ENCODE data around the gene AKNA. TPM values are rescaled to one million over a fixed set of nuclear protein-coding genes. Genes with fewer than 3 reads are reported as not detected.

Gene AKNA
- total RNA-seq, 2 experiments from 2014 or later, result 61.4 to 203 TPM

DNA sequence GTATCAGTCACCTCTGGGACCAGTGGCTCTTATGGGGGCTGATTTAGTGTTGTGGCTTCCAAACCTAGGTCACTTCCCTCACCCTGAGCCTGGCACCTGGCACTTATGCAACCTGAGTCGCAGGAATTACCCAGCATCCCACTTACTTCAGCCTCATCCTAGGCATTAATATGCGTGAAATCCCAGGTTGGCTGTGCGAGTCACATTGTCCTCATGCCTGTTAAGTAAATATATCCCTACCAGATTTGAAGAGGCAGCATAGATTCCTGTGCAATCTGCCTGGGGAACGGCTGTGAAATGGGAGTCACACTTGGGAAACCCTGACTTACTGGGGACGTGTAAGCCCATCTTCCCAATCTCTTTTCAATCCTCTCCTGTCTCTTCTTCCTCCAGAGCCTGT lies 42.7 kb upstream of the AKNA start:
- Histone ChIP-seq H3K79me2 (ENCODE audit: insufficient read depth, low read depth, low read length) (no peaks in the 10 kb centered on the region), H3K4me3 (ENCODE audit: low read depth, low read length, poor library complexity, severe bottlenecking) (no peak overlapping the region), H3K36me3 (ENCODE audit: insufficient read depth, low read length) (no peaks in the 10 kb centered on the region), H3K27ac (ENCODE audit: low read depth, low read length, poor library complexity, severe bottlenecking) (no peak overlapping the region), H2AFZ (ENCODE audit: low read length) (no peak overlapping the region), H3K9me2 (ENCODE audit: insufficient read depth, low read length) (no peaks in the 10 kb centered on the region), H3K4me1 (ENCODE audit: insufficient read depth, low read length, poor library complexity, severe bottlenecking) (peaks cover 9% of the 10 kb centered on the region), H4K20me1 (ENCODE audit: insufficient read depth, low read length) (no peaks in the 10 kb centered on the region), H3K9me3 (ENCODE audit: low read length) (no peaks in the 10 kb centered on the region), H3K4me2 (ENCODE audit: low read length) (no peak overlapping the region)
- DNase-seq (ENCODE audit: low spot score), result no peak
- TF ChIP-seq, protein P1, sequence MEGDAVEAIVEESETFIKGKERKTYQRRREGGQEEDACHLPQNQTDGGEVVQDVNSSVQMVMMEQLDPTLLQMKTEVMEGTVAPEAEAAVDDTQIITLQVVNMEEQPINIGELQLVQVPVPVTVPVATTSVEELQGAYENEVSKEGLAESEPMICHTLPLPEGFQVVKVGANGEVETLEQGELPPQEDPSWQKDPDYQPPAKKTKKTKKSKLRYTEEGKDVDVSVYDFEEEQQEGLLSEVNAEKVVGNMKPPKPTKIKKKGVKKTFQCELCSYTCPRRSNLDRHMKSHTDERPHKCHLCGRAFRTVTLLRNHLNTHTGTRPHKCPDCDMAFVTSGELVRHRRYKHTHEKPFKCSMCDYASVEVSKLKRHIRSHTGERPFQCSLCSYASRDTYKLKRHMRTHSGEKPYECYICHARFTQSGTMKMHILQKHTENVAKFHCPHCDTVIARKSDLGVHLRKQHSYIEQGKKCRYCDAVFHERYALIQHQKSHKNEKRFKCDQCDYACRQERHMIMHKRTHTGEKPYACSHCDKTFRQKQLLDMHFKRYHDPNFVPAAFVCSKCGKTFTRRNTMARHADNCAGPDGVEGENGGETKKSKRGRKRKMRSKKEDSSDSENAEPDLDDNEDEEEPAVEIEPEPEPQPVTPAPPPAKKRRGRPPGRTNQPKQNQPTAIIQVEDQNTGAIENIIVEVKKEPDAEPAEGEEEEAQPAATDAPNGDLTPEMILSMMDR (conservative IDR thresholded peaks at IDR 0.05; ENCODE audit: low read length), result no peak
- TF ChIP-seq EZH2phosphoT487 (IDR thresholded peaks at IDR 0.05; ENCODE audit: borderline replicate concordance, low read depth, low read length), result no peak
- no TSS peak for BruUV-seq (replicated peaks)
- ChIA-PET POLR2A (interaction anchor here (1.0 kb wide), 1 partner anchor 11 kb away, joined by 3 read pairs; no protein-coding TSS in a partner anchor), CTCF (ENCODE audit: unreplicated experiment) (interaction anchor here (0.5 kb wide), 1 partner anchor 26 kb away, joined by 3 read pairs; no protein-coding TSS in a partner anchor)
- intact Hi-C loops (cut with micrococcal nuclease; ENCODE audit: unreplicated experiment), result no loop called here

DNA sequence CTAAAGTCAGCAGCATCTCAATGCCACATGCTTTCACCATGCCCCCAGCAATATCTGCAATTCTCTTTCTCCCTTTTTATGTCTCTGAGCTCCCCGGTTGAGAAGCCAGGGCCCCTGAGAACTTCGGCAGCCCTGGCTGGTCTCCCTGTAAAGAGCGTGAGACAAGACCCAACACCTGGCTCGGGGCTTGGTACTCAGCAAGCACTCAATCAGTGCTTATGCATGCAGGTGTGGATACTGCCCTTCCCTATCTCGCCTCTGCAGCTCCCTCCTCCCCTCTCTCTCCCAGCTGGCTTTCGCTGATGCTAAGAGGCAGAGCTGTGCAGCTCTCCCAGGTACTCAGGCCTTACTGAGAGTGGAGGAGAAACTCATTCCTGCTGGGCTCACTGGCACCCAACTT lies 41.7 kb upstream of the AKNA start:
- Histone ChIP-seq H4K20me1 (ENCODE audit: insufficient read depth, low read length) (no peaks in the 10 kb centered on the region), H3K36me3 (ENCODE audit: insufficient read depth, low read length) (no peaks in the 10 kb centered on the region), H2AFZ (ENCODE audit: low read length) (no peak overlapping the region), H3K9me3 (ENCODE audit: low read length) (no peaks in the 10 kb centered on the region), H3K79me2 (ENCODE audit: insufficient read depth, low read depth, low read length) (no peaks in the 10 kb centered on the region), H3K9me2 (ENCODE audit: insufficient read depth, low read length) (no peaks in the 10 kb centered on the region), H3K4me2 (ENCODE audit: low read length) (no peak overlapping the region), H3K4me3 (ENCODE audit: low read depth, low read length, poor library complexity, severe bottlenecking) (no peak overlapping the region), H3K27ac (ENCODE audit: low read depth, low read length, poor library complexity, severe bottlenecking) (no peak overlapping the region), H3K4me1 (ENCODE audit: insufficient read depth, low read length, poor library complexity, severe bottlenecking) (peaks cover 9% of the 10 kb centered on the region)
- TF ChIP-seq EZH2phosphoT487 (IDR thresholded peaks at IDR 0.05; ENCODE audit: borderline replicate concordance, low read depth, low read length), result no peak
- TF ChIP-seq, protein P1 (conservative IDR thresholded peaks at IDR 0.05; ENCODE audit: low read length), result no peak
- CTCF ChIA-PET (ENCODE audit: unreplicated experiment), result no interaction called here
- POLR2A ChIA-PET, result interaction anchor here (0.7 to 0.8 kb wide), 2 partner anchors 9 to 27 kb away, joined by 3 read pairs; no protein-coding TSS in a partner anchor
- DNase-seq (ENCODE audit: low spot score), result no peak
- intact Hi-C loops (cut with micrococcal nuclease; ENCODE audit: unreplicated experiment), result no loop called here
- BruUV-seq (replicated peaks), result no TSS peak

DNA sequence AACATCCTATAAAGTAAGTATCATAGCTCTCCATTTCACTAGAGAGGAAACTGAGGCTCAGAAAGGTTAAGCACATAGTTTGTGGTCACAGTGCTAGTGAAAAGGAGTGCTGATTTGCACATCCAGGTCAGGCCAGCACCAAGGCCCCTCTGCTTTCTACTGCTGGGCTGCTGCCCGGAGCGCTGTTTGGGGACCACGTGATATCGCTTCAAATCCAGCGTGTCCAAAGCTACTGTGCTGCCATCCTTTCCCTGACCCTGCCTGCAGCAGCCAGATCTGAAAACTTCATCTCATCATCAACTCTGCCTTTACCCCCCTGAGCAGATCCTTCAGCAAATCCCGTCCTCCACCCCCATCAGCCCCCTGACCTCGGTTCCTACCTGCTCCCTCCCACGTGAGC lies 40.7 kb upstream of the AKNA start:
- H2AFZ ChIP-seq (ENCODE audit: low read length), result no peak overlapping the region
- no peaks in the 10 kb centered on the region for H3K79me2 ChIP-seq (ENCODE audit: insufficient read depth, low read depth, low read length)
- H3K9me3 ChIP-seq (ENCODE audit: low read length), result no peaks in the 10 kb centered on the region
- no peak overlapping the region for H3K4me3 ChIP-seq (ENCODE audit: low read depth, low read length, poor library complexity, severe bottlenecking)
- no peak overlapping the region for H3K27ac ChIP-seq (ENCODE audit: low read depth, low read length, poor library complexity, severe bottlenecking)
- no peaks in the 10 kb centered on the region for H3K36me3 ChIP-seq (ENCODE audit: insufficient read depth, low read length)
- no TSS peak for BruUV-seq (replicated peaks)
- TF ChIP-seq, protein P1 (conservative IDR thresholded peaks at IDR 0.05; ENCODE audit: low read length), result no peak
- TF ChIP-seq EZH2phosphoT487 (IDR thresholded peaks at IDR 0.05; ENCODE audit: borderline replicate concordance, low read depth, low read length), result no peak
- CTCF ChIA-PET (ENCODE audit: unreplicated experiment), result no interaction called here
- POLR2A ChIA-PET, result interaction anchor here (0.5 to 0.7 kb wide), 2 partner anchors 18 to 1601 kb away, joined by 3 to 5 read pairs; no protein-coding TSS in a partner anchor
- H3K4me1 ChIP-seq (ENCODE audit: insufficient read depth, low read length, poor library complexity, severe bottlenecking), result peaks cover 2% of the 10 kb centered on the region
- no peak overlapping the region for H3K4me2 ChIP-seq (ENCODE audit: low read length)
- H3K9me2 ChIP-seq (ENCODE audit: insufficient read depth, low read length), result no peaks in the 10 kb centered on the region
- no peak for DNase-seq (ENCODE audit: low spot score)
- H4K20me1 ChIP-seq (ENCODE audit: insufficient read depth, low read length), result no peaks in the 10 kb centered on the region
- intact Hi-C loops (cut with micrococcal nuclease; ENCODE audit: unreplicated experiment), result no loop called here
